K562 (cell line): Measurements from ENCODE around the gene SLC7A6OS.

Experiments used
- CTCF ChIP-seq, 3 experiments: IDR thresholded peaks in 2 of 3; conservative IDR thresholded peaks in 1 of 3; 2 replicates each; pipeline ENCODE4 v1.5.1; 2011 to 2012; ENCODE audit warnings: low read length in 3 of 3, mild to moderate bottlenecking in 3 of 3, control low read depth in 2 of 3, improper control_type of control experiment in 1 of 3, inconsistent platforms in 1 of 3, low read depth in 1 of 3, mixed read lengths in 1 of 3, moderate library complexity in 1 of 3; ENCODE audit not compliant: insufficient read depth in 2 of 3
- DDX20 ChIP-seq: fragments of 450-650 bp; IDR thresholded peaks from 2 replicates; pipeline ENCODE4 v1.6.1; 2016; ENCODE audit warnings: missing genetic modification characterization, low read depth, mild to moderate bottlenecking, missing compliant biosample characterization, moderate library complexity
- ESRRA ChIP-seq: fragments of 450-650 bp; IDR thresholded peaks from 2 replicates; pipeline ENCODE4 v1.6.1; 2014; ENCODE audit warnings: low read depth, mild to moderate bottlenecking, moderate library complexity, borderline replicate concordance
- FOXK2 ChIP-seq, 2 experiments: fragments of 450-650 bp; IDR thresholded peaks in 1 of 2; conservative IDR thresholded peaks in 1 of 2; 2 replicates each; pipeline ENCODE4 v1.6.1; 2016; ENCODE audit warnings: low read depth in 2 of 2, mild to moderate bottlenecking in 1 of 2
- HNRNPUL1 ChIP-seq: fragments of 200-400 bp; formaldehyde crosslinking; IDR thresholded peaks from 2 replicates; pipeline ENCODE4 v1.6.1; 2017; ENCODE audit warnings: low read length
- POLR2A ChIP-seq: fragments of 450-650 bp; conservative IDR thresholded peaks from 2 replicates; pipeline ENCODE4 v1.6.1; 2016
- POLR2AphosphoS2 ChIP-seq: IDR thresholded peaks from 2 replicates; pipeline ENCODE4 v1.6.1; 2012; ENCODE audit warnings: low read length, improper control_type of control experiment
- SRF ChIP-seq, 2 experiments: fragments of 250-450, 450-650 bp in 1 of 2; sonication (Bioruptor Pico) in 1 of 2; sonication (generic) in 1 of 2; formaldehyde crosslinking; IDR thresholded peaks; 2 replicates each; pipeline versions ENCODE4 v1.5.0 to v1.5.1; 2020 to 2022; ENCODE audit warnings: mild to moderate bottlenecking in 1 of 2, missing genetic modification reagents in 1 of 2
- TARDBP ChIP-seq: fragments of 450-650 bp; IDR thresholded peaks from 2 replicates; pipeline ENCODE4 v1.6.1; 2016
- TCF3 ChIP-seq: sonication (generic); formaldehyde crosslinking; IDR thresholded peaks from 2 replicates; pipeline ENCODE4 v1.4.0; 2020; ENCODE audit warnings: mild to moderate bottlenecking, missing genetic modification reagents
- ZC3H4 ChIP-seq: sonication (generic); formaldehyde crosslinking; IDR thresholded peaks from 2 replicates; pipeline ENCODE4 v1.9.0; 2021; ENCODE audit warnings: missing genetic modification reagents, borderline replicate concordance
- ZNF324 ChIP-seq: fragments of 250-450 bp; sonication (Bioruptor Pico); IDR thresholded peaks from 2 replicates; pipeline ENCODE4 v1.4.0; 2020; ENCODE audit warnings: mild to moderate bottlenecking
- ZSCAN32 ChIP-seq: fragments of 450-650 bp; formaldehyde crosslinking; IDR thresholded peaks from 2 replicates; pipeline ENCODE4 v1.4.0; 2020; ENCODE audit warnings: mild to moderate bottlenecking, moderate library complexity
- TF ChIP-seq, protein P1 (sequence below): sonication (generic); formaldehyde crosslinking; IDR thresholded peaks from 2 replicates; pipeline ENCODE4 v1.8.1; 2023; ENCODE audit warnings: mild to moderate bottlenecking, missing genetic modification reagents

DNA sequence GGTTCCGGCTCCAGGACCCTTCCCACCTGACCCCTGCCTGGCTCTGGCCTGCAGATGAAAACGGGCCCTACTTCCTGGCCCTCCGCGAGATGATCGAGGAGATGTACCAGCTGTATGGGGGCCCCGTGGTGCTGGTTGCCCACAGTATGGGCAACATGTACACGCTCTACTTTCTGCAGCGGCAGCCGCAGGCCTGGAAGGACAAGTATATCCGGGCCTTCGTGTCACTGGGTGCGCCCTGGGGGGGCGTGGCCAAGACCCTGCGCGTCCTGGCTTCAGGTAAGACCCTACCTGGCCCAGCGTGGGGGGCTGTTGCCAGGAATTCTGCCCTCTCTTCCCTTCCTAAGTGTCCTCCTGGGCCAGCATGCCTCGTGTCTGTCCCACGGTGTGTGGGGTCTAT, 55.0 kb downstream of the SLC7A6OS start:
- TF ChIP-seq ZC3H4 (CRISPR knock-in tag) (no peak), ZSCAN32 (no peak), DDX20 (tag) (no peak), POLR2A (no peak), SRF (CRISPR knock-in tag; IDR thresholded peaks at IDR 0.05) (no peak), ESRRA (no peak), HNRNPUL1 (no peak), TCF3 (CRISPR knock-in tag) (no peak), ZNF324 (CRISPR knock-in tag) (no peak), POLR2AphosphoS2 (no peak), TARDBP (no peak), FOXK2 (conservative IDR thresholded peaks at IDR 0.05 in 1 of 2, IDR thresholded peaks at IDR 0.05 in 1 of 2; ENCODE audit: low read depth in 2 of 2) (no peak), CTCF (IDR thresholded peaks at IDR 0.05 in 2 of 3, conservative IDR thresholded peaks at IDR 0.05 in 1 of 3; ENCODE audit: insufficient read depth in 2 of 3, low read depth in 1 of 3, low read length in 3 of 3) (no peak)
- TF ChIP-seq, protein P1, sequence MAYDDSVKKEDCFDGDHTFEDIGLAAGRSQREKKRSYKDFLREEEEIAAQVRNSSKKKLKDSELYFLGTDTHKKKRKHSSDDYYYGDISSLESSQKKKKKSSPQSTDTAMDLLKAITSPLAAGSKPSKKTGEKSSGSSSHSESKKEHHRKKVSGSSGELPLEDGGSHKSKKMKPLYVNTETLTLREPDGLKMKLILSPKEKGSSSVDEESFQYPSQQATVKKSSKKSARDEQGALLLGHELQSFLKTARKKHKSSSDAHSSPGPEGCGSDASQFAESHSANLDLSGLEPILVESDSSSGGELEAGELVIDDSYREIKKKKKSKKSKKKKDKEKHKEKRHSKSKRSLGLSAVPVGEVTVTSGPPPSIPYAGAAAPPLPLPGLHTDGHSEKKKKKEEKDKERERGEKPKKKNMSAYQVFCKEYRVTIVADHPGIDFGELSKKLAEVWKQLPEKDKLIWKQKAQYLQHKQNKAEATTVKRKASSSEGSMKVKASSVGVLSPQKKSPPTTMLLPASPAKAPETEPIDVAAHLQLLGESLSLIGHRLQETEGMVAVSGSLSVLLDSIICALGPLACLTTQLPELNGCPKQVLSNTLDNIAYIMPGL (CRISPR knock-in tag) = no peak
